ENCODE data around the gene HS6ST1. TPM values are rescaled to one million over a fixed set of nuclear protein-coding genes. Genes with fewer than 3 reads are reported as not detected.

HS6ST1 gene
- total and polyA plus RNA-seq, 2 of the 4 experiments (the other 2 are of a cell fraction): 29.9 to 36.9 TPM

- H2AK5ac ChIP-seq (ENCODE audit: low read depth, low read length): no peak overlapping the region; the same call in 1 of the 2 replicates
- in situ Hi-C loops (cut with MboI; ENCODE audit: low sequenced_read_pairs): no loop called here
- intact Hi-C loops (cut with micrococcal nuclease): no loop called here
- H3K27me3 ChIP-seq (ENCODE audit: control insufficient read depth, insufficient read depth, low read length): no peaks in the 10 kb centered on the region
- peaks cover 9% of the 10 kb centered on the region; the same call in 1 of the 2 replicates for H3K9me1 ChIP-seq (ENCODE audit: insufficient read depth, low read length)
- H2BK15ac ChIP-seq (ENCODE audit: low read depth, low read length): no peak overlapping the region
- H2BK120ac ChIP-seq (ENCODE audit: low read depth, low read length): no peak overlapping the region
- POLR2A ChIA-PET (ENCODE audit: unreplicated experiment): no interaction called here
- H3K4me2 ChIP-seq (ENCODE audit: low read depth, low read length): no peak overlapping the region
- no peak overlapping the region for H4K8ac ChIP-seq (ENCODE audit: low read depth in 2 of 2, low read length in 2 of 2)
- no peak overlapping the region for H3K4me3 ChIP-seq (ENCODE audit: insufficient read depth, low read depth, low read length)
- peaks cover 18% of the 10 kb centered on the region for H4K20me1 ChIP-seq (ENCODE audit: insufficient read depth, low read length)
- no peak overlapping the region for H3K18ac ChIP-seq (ENCODE audit: low read depth, low read length)
- peaks cover 3% of the 10 kb centered on the region; the same call in 1 of the 2 replicates for H3K9me3 ChIP-seq (ENCODE audit: control insufficient read depth, insufficient read depth, low read length)
- TF ChIP-seq RFX5 (IDR thresholded peaks at IDR 0.05; ENCODE audit: low read depth, low read length): no peak
- TF ChIP-seq MXI1 (IDR thresholded peaks at IDR 0.05; ENCODE audit: borderline replicate concordance, low read depth, low read length): no peak
- TF ChIP-seq CHD1 (IDR thresholded peaks at IDR 0.05; ENCODE audit: low read depth, low read length): no peak
- no peak for TF ChIP-seq SMC3 (IDR thresholded peaks at IDR 0.05; ENCODE audit: low read depth, low read length)
- no peak for TF ChIP-seq USF2 (IDR thresholded peaks at IDR 0.05; ENCODE audit: low read depth, low read length)
- TF ChIP-seq POLR2A (IDR thresholded peaks at IDR 0.05; ENCODE audit: low read depth, low read length): no peak
- TF ChIP-seq NFE2L2 (IDR thresholded peaks at IDR 0.05; ENCODE audit: low read depth, low read length): no peak
- TF ChIP-seq FOS (IDR thresholded peaks at IDR 0.05; ENCODE audit: low read depth, low read length): no peak
- no peak for TF ChIP-seq BHLHE40 (IDR thresholded peaks at IDR 0.05; ENCODE audit: low read depth, low read length)
- no peak for TF ChIP-seq ELK1 (IDR thresholded peaks at IDR 0.05; ENCODE audit: borderline replicate concordance, low read depth, low read length)
- no peak overlapping the region for H3K4ac ChIP-seq (ENCODE audit: low read depth, low read length)
- H3K23ac ChIP-seq (ENCODE audit: low read depth, low read length): no peak overlapping the region
- no TSS peak for BruUV-seq (replicated peaks)
- H3K79me1 ChIP-seq (ENCODE audit: low read depth in 1 of 2, low read length in 2 of 2): peaks cover 10 to 20% of the 10 kb centered on the region in 2 experiments; a peak in 3 of 4 replicates
- H3K14ac ChIP-seq (replicated peaks; ENCODE audit: low read depth, low read length): no peak overlapping the region
- H2BK5ac ChIP-seq (ENCODE audit: low read depth, low read length, poor library complexity, severe bottlenecking): no peak overlapping the region
- peaks cover 18% of the 10 kb centered on the region; the same call in 1 of the 2 replicates for H3K36me3 ChIP-seq (ENCODE audit: control insufficient read depth, insufficient read depth, low read length)
- H2AFZ ChIP-seq (replicated peaks; ENCODE audit: low read length, poor library complexity): peak overlapping the region; percentile 41
- no peak overlapping the region for H2BK20ac ChIP-seq (ENCODE audit: low read depth, low read length)
- H3K4me1 ChIP-seq (ENCODE audit: control insufficient read depth, insufficient read depth, low read length): peaks cover 5% of the 10 kb centered on the region; the same call in 1 of the 2 replicates
- H3K9ac ChIP-seq (ENCODE audit: low read depth, low read length): no peak overlapping the region
- dilution Hi-C loops (cut with HindIII; ENCODE audit: low sequenced_read_pairs, unreplicated experiment): no loop called here
- 94% methylated on average over 11 of the region's 20 CpGs; no CpG with 5 or more reads in 1 of the 2 experiments for WGBS, 2 experiments (ENCODE audit: extremely low coverage in 2 of 2, insufficient read length in 1 of 2)
- H3K27ac ChIP-seq (ENCODE audit: insufficient read depth, low read length): no peak overlapping the region
- DNase-seq (no peak), ATAC-seq (ENCODE audit: low read depth) (no peak)
- H3K56ac ChIP-seq (ENCODE audit: extremely low read depth, insufficient read depth, low read length): no peak overlapping the region
- CTCF ChIA-PET: no interaction called here
- H4K91ac ChIP-seq (ENCODE audit: insufficient read depth, low read depth, low read length): no peak overlapping the region
- no peak overlapping the region for H4K5ac ChIP-seq (ENCODE audit: low read depth, low read length)
- H2AK9ac ChIP-seq (replicated peaks; ENCODE audit: low read depth, low read length, poor library complexity): peak overlapping the region; percentile 42
Observed at GRCh38 chr2:128262315-128263253, 56.1 kb downstream of the HS6ST1 start.

All from IMR-90 (cell line).